Astrocyte (in vitro differentiated cells and primary cell): ENCODE results near the gene CRISPLD2. TPM values are rescaled to one million over a fixed set of nuclear protein-coding genes. Genes with fewer than 3 reads are reported as not detected.

Experiments
- DNase-seq: peaks from one replicate; pipeline ENCODE4 v3.0.0-alpha.2; 2010; ENCODE audit warnings: low read depth
- FAIRE-seq: peaks from 2 replicates; lab custom pipeline; 2011; peaks lifted over from hg19 to GRCh38; lab: Jason Lieb, UNC
- H2AFZ ChIP-seq: 2 replicates; pipeline ENCODE4 v1.6.0; 2012; ENCODE audit warnings: low read depth, low read length, inconsistent platforms
- H3K27ac ChIP-seq: 2 replicates; pipeline ENCODE4 v1.5.1; 2011; ENCODE audit warnings: low read depth, low read length, inconsistent platforms
- H3K27me3 ChIP-seq: 2 replicates; pipeline ENCODE4 v1.6.0; 2011; ENCODE audit warnings: low read length, inconsistent platforms; ENCODE audit not compliant: insufficient read depth
- H3K36me3 ChIP-seq: 2 replicates; pipeline ENCODE4 v1.5.1; 2011; ENCODE audit warnings: low read length, inconsistent platforms; ENCODE audit not compliant: insufficient read depth
- H3K4me1 ChIP-seq: 2 replicates; pipeline ENCODE4 v1.5.1; 2011; ENCODE audit warnings: low read length, inconsistent platforms; ENCODE audit not compliant: insufficient read depth
- H3K4me2 ChIP-seq: 2 replicates; pipeline ENCODE4 v1.6.0; 2012; ENCODE audit warnings: low read length, inconsistent platforms
- H3K4me3 ChIP-seq: 2 replicates; pipeline ENCODE4 v1.5.1; 2011; ENCODE audit warnings: low read depth, mild to moderate bottlenecking, low read length, inconsistent platforms; ENCODE audit not compliant: insufficient read depth
- H3K79me2 ChIP-seq: 2 replicates; pipeline ENCODE4 v1.6.0; 2012; ENCODE audit warnings: mild to moderate bottlenecking, low read length, inconsistent platforms; ENCODE audit not compliant: insufficient read depth
- H3K9ac ChIP-seq: 2 replicates; pipeline ENCODE4 v1.6.0; 2012; ENCODE audit warnings: mild to moderate bottlenecking, low read length, inconsistent platforms
- H3K9me3 ChIP-seq: 2 replicates; pipeline ENCODE4 v1.5.1; 2012; ENCODE audit warnings: low read depth, mild to moderate bottlenecking, low read length, inconsistent platforms; ENCODE audit not compliant: insufficient read depth
- H4K20me1 ChIP-seq: 2 replicates; pipeline ENCODE4 v1.6.0; 2012; ENCODE audit warnings: low read length, inconsistent platforms; ENCODE audit not compliant: insufficient read depth
- H3K27ac Mint-ChIP-seq: one replicate; pipeline ENCODE4 v1.8.0; 2021; ENCODE audit warnings: mild to moderate bottlenecking, mixed read lengths; ENCODE audit not compliant: unreplicated experiment
- H3K27me3 Mint-ChIP-seq: one replicate; pipeline ENCODE4 v1.8.0; 2021; ENCODE audit warnings: low read depth, mixed read lengths; ENCODE audit not compliant: unreplicated experiment
- H3K36me3 Mint-ChIP-seq: one replicate; pipeline ENCODE4 v1.8.0; 2021; ENCODE audit warnings: low read depth, mixed read lengths; ENCODE audit not compliant: unreplicated experiment
- H3K4me1 Mint-ChIP-seq: one replicate; pipeline ENCODE4 v1.8.0; 2021; ENCODE audit warnings: low read depth, mixed read lengths; ENCODE audit not compliant: unreplicated experiment
- H3K4me3 Mint-ChIP-seq: one replicate; pipeline ENCODE4 v1.8.0; 2021; ENCODE audit warnings: mild to moderate bottlenecking, moderate library complexity, mixed read lengths; ENCODE audit not compliant: unreplicated experiment
- H3K9me3 Mint-ChIP-seq: one replicate; pipeline ENCODE4 v1.8.0; 2021; ENCODE audit warnings: mild to moderate bottlenecking, mixed read lengths; ENCODE audit not compliant: unreplicated experiment
- EZH2 ChIP-seq: IDR thresholded peaks from 2 replicates; pipeline ENCODE4 v1.6.1; 2012; ENCODE audit warnings: mild to moderate bottlenecking, low read length, inconsistent platforms; ENCODE audit not compliant: insufficient read depth
- total RNA-seq: library from RNA; stranded (reverse); gene quantifications from 2 replicates; pipeline ENCODE4 v1.2.1, GENCODE V29; 2021
- TF ChIP-seq, protein P1 (sequence below): IDR thresholded peaks from 2 replicates; pipeline ENCODE4 v1.5.1; 2011; ENCODE audit warnings: low read depth, mild to moderate bottlenecking, inconsistent platforms, low read length, moderate library complexity; ENCODE audit not compliant: insufficient read depth

Gene CRISPLD2
- total RNA-seq, 1 donor from 2014 or later: 1.8 TPM

DNA sequence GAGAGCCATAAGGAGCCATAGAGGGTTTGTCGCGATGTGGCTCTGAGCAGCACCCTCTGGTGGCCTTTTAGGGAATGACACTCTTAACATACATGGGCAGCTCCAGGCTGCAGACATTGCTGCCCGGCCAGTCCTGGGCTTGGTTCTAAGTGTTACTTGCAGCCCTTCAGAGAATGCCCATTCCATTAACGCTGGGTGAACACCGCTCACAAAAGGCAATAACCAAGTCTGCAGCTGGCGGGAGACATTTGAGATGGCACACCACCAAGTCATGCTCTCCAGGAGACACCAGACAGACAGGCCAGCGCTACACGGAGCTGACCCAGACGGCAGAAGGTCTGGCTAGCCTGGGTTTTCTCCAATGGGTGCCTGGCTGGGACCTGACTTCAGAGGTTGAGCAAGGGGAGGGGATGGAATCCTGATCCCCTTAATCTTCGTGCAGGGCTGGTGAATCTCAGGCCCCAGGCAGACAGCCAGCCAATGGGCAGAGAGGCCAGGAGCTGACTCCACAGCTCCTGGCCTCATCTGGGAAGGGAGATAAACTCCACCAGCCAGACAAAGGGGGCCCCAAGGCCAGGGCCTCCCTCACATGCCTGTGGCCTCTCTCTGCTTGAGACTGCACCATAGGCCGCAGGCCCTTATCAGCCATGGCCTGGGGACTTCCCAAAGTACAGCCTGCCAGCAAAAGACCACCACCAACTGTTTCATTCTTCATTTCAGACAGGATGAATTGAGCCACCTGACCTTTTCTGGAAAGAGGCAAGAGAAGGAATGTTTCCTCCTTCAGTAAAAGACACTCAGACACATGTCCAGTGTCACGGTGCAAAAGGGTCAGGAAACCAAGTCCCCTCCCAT lies 132.8 kb downstream of the CRISPLD2 start:
- Mint-ChIP-seq H3K4me3 (no peak overlapping the region), H3K27me3 (peaks cover 18% of the 10 kb centered on the region), H3K27ac (no peak overlapping the region), H3K36me3 (no peaks in the 10 kb centered on the region), H3K9me3 (no peaks in the 10 kb centered on the region), H3K4me1 (peaks cover 10% of the 10 kb centered on the region)
- H3K4me1 ChIP-seq: peaks cover 7% of the 10 kb centered on the region
- H3K4me3 ChIP-seq: no peak overlapping the region
- TF ChIP-seq, protein P1, sequence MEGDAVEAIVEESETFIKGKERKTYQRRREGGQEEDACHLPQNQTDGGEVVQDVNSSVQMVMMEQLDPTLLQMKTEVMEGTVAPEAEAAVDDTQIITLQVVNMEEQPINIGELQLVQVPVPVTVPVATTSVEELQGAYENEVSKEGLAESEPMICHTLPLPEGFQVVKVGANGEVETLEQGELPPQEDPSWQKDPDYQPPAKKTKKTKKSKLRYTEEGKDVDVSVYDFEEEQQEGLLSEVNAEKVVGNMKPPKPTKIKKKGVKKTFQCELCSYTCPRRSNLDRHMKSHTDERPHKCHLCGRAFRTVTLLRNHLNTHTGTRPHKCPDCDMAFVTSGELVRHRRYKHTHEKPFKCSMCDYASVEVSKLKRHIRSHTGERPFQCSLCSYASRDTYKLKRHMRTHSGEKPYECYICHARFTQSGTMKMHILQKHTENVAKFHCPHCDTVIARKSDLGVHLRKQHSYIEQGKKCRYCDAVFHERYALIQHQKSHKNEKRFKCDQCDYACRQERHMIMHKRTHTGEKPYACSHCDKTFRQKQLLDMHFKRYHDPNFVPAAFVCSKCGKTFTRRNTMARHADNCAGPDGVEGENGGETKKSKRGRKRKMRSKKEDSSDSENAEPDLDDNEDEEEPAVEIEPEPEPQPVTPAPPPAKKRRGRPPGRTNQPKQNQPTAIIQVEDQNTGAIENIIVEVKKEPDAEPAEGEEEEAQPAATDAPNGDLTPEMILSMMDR: peak; percentile 80
- TF ChIP-seq EZH2: no peak
- no peaks in the 10 kb centered on the region for H4K20me1 ChIP-seq
- H2AFZ ChIP-seq: peak overlapping the region; percentile 7
- H3K4me2 ChIP-seq: no peak overlapping the region
- peaks cover 3% of the 10 kb centered on the region for H3K27me3 ChIP-seq
- H3K9ac ChIP-seq: peak overlapping the region; percentile 18
- H3K79me2 ChIP-seq: no peaks in the 10 kb centered on the region
- FAIRE-seq (no peak), DNase-seq (peak; percentile 68)
- H3K9me3 ChIP-seq: no peaks in the 10 kb centered on the region
- H3K36me3 ChIP-seq: no peaks in the 10 kb centered on the region
- H3K27ac ChIP-seq: no peak overlapping the region

DNA sequence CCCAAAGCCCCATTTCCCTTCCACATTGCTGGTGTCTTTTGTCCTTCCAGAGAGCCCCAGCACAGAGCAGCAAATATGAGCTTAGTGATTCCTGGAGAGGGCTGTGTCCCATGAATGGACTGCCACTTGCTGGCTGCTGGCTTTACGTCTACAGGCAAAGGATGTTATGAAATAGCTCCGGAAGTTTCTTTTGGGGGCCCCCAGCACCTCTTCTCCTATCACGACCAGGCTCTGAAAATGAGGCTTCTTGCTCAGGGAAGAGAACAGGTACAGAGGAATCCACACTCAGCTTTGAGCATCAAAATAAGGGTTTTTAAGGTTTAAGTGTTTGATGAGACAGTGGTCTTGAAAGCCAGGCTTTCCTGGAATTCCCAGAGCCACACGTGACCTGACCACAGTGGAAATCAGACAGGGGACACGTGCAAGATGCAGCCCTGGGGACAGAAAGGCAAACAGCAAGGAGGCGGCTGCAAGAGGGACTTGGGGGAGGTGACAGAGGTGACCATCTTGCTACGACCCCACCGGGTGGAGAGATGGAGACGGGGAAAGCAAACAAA lies 133.5 kb downstream of the CRISPLD2 start:
- Histone ChIP-seq H2AFZ (peak overlapping the region; percentile 7), H3K4me3 (no peak overlapping the region), H3K9me3 (no peaks in the 10 kb centered on the region), H3K27ac (no peak overlapping the region), H3K27me3 (peaks cover 3% of the 10 kb centered on the region), H3K36me3 (no peaks in the 10 kb centered on the region), H4K20me1 (no peaks in the 10 kb centered on the region), H3K4me2 (no peak overlapping the region), H3K79me2 (no peaks in the 10 kb centered on the region), H3K4me1 (peaks cover 7% of the 10 kb centered on the region), H3K9ac (peak overlapping the region; percentile 13)
- DNase-seq (no peak), FAIRE-seq (no peak)
- no peaks in the 10 kb centered on the region for H3K9me3 Mint-ChIP-seq
- peaks cover 10% of the 10 kb centered on the region for H3K4me1 Mint-ChIP-seq
- peak overlapping the region; percentile 66 for H3K27ac Mint-ChIP-seq
- H3K27me3 Mint-ChIP-seq: peaks cover 16% of the 10 kb centered on the region
- H3K36me3 Mint-ChIP-seq: no peaks in the 10 kb centered on the region
- TF ChIP-seq EZH2: no peak
- TF ChIP-seq, protein P1: no peak
- H3K4me3 Mint-ChIP-seq: no peak overlapping the region
